ENCODE data around the gene CAST.
"Not testable (repeated sequence)": the region's sequence is repeated elsewhere in the genome, so short reads cannot be mapped to it uniquely, and the experiment has no call there.

Gene CAST

DNA sequence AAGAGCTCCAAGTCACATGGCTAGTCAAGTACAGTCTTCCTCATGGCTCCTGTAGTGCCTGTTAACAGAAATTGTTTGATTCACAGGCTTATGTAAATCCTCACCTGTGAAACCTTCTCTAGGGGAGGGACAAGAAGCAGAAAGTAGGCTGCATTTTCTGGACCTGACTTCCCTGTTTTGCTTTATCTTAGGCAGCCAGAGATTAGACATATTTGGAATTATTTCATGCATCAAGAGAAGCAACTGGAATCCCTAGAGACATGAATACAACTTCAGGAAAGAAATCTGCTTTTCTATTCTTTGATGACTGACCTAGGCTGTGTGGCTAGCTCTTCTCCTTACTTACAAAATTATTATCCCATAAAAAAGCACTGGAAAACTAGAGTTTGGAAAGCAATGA, 52.3 kb downstream of the CAST start:
- no peak for DNase-seq (ENCODE audit: low read depth)

DNA sequence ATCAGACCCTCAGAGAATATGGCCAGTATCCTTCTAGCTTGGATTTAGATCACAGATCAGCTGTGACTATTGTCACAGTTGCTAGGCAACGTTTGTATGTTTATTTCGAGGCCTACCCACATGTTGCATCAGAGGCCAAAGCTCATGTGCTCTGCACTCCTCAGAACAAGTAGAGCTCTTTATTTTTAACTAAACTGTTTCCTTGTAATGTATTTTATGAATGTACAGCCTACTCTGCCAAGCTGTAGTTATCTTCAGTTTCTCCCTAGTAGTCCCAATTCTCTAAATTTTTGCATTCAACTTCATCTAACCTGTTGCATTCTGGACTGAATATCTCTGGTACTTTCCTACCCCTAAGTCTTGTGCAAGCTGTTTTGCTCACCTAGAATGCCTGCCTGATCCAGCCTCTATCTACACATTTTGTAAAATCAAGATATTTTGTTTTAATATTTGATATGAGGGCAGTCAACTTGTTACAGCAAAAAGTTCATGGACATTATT, 52.8 kb downstream of the CAST start:
- peak; percentile 88 for DNase-seq (ENCODE audit: low read depth)

DNA sequence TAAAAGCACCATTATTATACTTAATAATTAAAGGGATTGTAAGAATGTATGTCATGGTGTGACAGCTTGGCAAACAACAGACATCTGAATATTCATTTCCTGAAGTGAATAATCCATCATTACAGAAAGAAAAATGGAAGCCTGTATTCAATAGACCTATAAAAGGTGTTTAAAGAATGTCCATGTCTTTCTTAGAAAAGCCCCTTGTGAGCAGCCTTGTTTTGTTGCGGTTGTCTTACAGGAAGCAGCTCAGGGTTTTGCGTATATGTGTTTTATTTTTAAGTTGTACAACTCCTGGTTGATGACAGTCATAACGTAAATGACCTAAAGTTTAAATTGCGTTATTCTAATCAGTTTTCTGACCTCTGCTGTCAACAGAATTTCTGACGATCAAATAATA, 53.8 kb downstream of the CAST start:
- DNase-seq (ENCODE audit: low read depth), result no peak

DNA sequence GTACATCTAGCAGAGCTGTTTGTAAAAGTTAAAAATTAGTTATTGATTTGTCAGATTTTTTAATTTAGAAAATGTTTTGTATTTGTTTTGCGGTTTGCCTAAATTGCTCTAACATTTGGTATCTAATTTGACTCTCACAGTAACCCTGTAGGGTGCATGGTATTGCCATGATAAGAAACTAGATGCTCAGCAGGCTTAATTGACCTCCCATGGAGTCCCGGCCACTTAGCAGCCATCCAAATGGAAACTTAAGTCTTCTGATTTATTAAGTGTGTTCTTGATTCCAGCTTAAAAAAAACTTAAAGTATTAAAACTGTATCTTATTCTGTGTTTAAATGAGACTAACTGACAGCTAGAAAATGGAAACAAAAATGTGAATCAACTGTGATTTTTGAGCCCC, 54.5 kb downstream of the CAST start:
- no peak for DNase-seq (ENCODE audit: low read depth)

DNA sequence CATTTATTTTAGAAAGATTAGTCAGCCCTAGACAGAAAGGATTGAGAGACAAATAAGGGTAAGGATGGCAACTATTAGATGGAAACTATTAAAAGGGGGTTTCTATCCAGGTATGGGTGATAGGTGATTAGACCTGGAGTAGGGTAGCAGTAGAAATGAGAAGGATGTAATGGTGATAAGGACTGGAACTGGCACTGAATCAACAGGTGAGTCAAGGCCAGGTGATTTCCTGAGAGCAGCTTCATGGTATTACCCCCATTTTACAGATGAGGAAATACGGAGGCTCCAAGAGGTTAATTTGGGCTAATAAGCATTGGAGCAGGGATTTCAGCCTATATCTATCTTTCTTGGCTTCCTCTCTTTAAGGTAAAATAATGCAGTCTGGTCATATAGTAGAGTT, 55.7 kb downstream of the CAST start:
- DNase-seq (ENCODE audit: low read depth), result no peak

DNA sequence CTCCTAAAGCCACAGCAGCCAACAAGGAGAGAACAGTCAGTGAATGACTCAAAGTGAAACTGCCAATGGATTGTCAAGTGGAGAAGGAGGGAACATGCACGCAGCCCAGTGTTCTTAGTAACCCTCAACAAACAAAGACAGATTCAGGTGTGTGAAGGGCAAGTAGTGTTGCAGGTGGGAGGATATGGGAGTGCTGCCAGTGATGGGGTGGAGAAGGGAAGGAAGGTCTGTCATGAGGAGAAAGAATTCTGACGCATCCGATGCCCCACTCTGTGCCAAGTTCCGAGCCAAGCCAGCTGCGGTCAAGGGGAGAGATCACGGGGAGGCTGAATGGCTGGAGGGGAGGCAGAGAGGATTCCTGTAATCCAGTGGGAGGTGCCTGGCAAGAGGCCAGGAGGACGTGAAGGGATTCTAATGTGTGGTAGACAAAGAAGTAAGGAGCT, 56.5 kb downstream of the CAST start:
- no peak for DNase-seq (ENCODE audit: low read depth)

DNA sequence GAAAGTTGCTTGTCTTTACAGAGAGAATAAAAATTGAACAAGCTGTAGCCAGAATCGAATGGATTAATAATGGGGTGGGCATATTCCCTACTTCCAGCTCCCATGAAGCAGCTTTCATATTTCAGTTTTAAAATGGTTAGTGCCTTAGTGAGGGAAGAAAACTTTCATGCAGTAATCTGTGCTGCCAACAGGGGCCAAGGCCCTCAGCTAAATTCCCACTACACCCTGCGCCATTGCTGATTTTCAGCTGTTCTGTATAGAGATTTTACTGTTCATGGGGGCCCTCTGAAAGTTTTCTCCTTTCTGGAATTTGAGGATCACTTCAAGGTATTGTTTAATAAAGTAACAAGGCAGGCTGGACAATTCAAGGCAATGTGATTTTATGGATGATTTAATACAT, 58.2 kb downstream of the CAST start:
- DNase-seq (ENCODE audit: low read depth), result no peak

DNA sequence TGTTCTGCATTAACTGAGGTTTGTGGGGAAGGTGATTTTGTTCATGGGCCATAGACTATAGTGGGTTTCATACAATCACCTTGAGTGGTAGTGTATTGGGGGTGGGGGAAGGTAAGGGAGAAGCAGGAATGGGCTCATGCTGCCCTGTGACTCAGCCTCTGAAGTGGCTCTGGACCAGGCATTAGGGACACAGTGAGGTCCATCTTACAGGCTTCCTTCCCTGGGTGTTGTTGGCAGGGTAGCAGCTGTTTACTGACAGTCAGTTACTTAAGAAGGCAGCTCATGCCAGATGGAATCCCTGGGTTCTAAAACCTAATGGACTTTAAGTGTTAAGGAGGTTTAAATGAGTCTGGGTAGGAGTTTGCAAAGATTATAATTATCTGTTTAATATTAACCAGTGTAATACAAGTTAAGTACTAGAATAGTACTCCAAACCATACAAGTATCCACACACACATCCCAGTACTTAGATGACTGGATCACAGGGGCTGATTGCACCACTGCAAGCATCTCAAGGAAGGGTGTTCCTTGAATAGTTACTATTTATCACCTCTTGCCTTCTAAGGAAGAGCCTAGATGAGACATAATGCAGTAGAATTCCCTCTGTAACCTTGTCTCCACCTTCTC, 59.3 kb downstream of the CAST start:
- DNase-seq (ENCODE audit: low read depth), result peak; percentile 43

DNA sequence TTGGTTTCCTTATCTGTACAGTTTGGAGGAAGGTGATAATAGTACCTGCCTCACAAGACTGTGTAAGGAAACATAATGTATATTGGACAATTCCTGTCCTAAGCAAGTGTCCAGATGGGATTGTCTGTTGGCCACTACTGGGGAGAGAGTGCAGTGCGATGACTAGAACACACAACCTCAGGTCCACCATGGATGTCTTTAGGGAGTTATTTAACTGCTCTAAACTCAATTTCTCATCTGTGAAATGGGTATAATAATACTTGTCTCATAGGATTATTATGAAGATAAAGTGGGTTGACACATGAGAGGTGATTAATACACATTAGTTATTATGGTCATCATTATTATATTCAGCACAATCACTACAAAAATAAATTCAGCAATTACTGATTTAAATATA, 63.1 kb downstream of the CAST start:
- no peak for DNase-seq (ENCODE audit: low read depth)

DNA sequence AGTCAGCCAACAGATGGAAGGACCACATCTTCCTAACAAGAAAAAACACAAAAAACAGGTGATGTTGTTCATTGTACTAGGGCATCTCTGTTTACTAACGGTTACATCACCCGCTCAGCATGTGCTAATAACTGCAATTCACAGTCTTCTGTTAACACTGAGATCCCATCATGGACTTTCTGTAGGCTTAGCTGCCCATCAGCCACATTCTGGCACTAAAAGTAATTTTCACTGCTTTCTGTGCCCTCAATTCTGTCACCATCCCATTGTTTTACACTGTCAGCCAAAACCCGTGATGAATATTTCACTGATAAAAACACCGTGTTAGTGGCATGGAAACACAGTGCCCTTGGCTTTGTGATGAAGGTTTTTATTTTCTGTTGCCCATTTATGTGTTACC, 64.6 kb downstream of the CAST start:
- no peak for DNase-seq (ENCODE audit: low read depth)

DNA sequence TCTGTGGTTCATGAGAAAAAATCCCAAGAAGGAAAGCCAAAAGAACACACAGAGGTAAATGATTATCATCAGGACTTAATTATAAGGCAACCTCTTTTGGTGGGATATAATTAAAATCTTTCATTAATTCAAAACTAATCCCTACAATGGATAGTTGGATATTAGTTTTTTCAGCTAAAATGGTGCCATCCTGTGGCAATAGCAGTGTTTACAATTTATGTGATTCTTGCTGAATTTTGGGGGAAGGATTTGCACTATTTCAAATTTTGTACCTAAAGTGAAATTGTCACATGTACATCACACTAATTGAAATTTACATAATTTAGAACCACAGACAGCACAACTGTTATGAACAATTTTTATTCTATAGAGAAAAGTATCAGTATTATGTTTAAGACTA, 67.0 kb downstream of the CAST start:
- no peak for DNase-seq (ENCODE audit: low read depth)

DNA sequence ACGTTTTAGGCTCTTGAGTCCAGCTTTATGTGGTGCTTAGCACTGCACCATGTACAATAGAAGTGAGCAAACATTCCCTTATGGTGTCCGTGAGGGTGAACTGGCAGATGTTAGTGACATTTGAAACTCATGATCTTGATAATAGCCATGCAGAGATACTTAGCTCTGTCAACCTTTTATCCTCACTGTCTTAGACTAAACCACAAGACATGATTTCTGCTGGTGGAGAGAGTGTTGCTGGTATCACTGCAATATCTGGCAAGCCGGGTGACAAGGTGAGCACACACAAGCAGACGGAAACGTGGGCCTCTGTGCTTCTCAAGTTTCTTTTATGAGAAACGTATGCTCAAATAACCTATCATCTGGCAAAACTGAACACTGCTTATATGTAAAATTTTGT, 68.4 kb downstream of the CAST start:
- no peak for DNase-seq (ENCODE audit: low read depth)

DNA sequence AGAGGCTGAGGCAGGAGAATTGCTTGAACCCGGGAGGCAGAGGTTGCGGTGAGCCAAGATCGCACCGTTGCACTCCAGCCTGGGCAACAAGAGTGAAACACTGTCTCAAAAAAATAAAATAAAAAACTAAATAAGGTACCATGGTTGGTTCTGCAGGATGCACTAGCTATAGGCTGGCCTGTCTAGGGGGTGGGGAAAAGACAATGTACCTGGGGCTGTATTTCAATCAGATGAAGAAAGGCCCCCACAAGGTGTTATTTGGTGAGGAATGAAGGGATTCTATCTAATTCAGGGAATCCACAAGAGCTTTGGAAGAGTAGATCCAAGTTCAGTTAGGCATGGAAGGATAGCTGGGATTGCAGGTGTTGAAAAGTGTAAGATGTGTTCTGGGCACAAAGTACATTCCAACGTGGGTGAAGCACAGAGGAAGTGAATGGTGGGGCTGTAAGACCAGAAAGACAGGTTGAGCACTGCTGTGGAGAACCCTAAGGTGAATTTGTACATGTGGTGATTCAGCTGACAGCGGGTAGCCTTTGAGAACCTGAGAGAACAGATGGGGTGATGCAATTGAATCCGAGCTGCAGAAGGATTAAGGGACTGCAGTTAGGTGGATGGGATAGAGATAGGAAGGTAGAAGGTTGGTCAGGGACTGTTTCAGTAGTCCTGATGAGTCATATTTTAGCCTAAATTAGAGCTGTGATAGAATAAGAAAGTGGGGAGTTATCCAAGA, 71.8 kb downstream of the CAST start:
- peak; percentile 60 for DNase-seq (ENCODE audit: low read depth)

DNA sequence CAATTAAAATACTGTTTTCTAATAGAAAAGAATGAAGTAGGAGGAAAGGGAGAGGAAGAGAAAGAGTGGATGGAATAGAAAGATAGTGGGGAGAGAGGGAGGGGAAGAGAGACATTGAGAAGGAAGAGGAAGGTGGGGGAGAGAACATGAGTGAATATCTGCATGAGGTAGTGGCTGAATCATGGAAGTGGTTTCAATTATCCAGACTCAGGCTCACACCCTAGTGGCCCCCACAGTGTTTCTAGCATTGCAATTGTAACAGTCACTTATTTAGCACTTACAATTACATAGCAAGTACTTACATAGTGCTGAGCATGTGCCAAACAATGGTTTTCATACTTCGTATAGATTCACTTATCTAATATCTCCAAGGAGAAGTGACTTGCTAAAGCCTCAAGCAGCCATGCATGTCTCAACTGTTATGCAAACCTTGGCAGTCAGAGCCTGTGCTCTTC, 72.7 kb downstream of the CAST start:
- peak; percentile 69 for DNase-seq (ENCODE audit: low read depth)

DNA sequence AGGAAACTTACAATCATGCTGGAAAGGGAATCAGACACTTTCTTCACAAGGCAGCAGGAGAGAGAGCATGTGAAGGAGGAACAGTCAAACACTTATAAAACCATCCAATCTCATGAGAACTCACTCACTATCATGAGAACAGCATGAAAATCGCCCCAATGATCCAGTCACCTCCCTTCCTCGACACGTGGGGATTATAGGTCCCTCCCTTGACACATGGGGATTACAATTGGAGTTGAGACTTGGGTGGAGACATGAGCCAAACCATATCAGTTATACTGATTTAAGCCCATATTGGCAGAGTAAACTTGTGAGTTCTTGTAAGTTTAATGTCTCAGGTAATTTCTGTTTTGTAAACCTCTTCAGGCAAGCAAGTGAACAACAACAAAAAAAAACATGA, 74.8 kb downstream of the CAST start:
- DNase-seq (ENCODE audit: low read depth), result no peak

DNA sequence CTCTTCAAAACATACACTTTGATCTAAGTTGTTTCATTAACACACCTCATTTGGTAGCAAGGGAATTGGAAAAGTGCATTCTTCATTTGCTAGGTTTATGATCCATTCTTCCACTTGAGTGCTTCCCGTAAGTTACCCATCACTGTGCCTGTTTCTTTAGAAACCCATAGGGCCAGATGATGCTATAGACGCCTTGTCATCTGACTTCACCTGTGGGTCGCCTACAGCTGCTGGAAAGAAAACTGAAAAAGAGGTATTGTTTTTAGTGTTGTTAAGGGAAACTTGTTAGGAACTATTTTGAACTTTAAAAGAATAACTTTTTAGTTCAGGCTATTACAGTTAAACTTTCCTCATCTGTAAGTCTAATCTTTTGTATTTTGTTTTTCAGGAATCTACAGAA, 78.9 kb downstream of the CAST start:
- DNase-seq (ENCODE audit: low read depth), result no peak

DNA sequence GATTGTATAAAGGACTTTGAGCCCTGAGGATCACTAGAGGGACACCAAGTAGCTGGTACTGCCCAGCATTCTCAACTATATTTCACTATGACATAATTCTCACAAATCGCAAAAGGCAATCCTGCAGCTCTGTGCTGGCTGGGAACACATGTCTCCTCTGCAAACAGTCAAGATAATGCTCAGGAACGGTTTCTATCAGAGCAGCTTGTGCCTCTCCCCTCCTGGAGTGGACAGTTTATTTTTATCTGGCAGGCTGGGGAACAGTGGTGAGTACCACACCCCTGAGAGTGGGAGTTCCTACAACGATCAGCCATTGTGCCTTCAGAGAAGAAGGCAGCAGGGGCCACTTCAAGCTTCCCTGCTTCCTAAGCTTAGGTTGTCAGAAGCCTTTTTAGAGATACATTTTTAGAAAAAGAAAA, 79.7 kb downstream of the CAST start:
- no peak for DNase-seq (ENCODE audit: low read depth)

DNA sequence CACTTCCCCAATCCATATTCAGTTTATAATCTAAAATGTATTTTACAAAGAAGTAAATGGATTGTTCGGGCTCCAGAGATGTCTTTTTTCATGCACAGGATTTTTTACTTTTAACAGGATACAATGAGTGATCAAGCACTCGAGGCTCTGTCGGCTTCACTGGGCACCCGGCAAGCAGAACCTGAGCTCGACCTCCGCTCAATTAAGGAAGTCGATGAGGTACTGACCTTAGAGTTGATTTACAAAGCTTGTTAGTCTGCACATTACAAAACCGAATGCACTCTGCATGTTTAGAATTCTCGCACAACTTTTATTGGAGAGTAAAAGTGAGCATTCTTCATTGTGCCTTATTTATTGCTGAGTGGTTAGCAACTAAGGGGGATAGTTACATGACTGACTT, 80.4 kb downstream of the CAST start:
- no peak for DNase-seq (ENCODE audit: low read depth)

DNA sequence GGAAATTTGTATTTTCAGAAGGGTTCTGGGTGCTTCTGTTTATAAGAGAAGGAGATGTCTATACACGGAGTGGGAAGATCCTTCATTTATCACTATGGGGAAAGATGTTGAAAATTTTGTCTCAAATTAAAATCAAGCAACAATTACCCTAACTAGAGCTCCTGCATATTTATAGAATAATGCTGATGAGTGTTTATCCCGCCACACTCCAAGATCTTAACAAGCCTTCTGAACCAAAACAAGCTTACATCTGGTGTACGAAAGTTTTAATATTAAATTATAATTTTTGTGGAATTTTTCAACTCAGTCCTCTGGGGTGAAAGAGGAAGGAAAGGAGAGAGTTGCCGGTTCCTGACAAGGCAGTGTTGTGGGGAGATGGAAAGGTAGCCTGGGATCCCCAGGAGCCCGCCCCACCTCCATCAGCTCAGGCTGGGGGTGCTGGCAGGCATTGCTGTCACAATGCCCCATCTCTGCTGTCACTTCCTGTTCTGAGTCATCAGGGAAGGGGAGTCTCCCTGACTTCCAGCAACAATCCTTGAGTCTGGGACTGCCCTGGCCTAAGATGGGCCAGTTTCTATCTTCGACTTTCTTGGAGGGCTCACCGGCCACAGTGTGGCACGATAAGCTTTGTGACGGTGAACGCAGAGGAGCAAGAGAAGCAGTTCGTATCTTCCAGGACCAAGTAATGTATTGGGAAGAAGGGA, 81.0 kb downstream of the CAST start:
- peak; percentile 68 for DNase-seq (ENCODE audit: low read depth)

DNA sequence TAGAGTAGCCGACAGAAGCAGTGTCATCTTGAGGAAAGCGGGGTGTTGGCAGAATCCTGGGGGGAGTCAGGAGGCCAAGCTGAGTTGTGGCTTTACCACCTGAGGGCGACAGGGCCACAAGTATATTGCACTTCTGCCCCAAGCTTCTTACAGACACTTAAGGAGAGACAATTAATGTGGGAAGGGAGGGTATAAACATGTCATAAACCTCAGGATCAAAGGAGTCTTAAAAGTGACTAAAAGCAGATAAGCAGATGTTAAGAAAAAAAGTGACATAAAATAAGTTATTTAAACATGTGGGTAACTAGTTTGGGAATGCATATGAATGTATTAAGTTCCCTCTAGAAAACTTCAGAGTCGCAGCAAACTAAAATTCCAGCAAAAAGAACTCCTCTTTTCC, 81.6 kb downstream of the CAST start:
- DNase-seq (ENCODE audit: low read depth), result no peak

DNA sequence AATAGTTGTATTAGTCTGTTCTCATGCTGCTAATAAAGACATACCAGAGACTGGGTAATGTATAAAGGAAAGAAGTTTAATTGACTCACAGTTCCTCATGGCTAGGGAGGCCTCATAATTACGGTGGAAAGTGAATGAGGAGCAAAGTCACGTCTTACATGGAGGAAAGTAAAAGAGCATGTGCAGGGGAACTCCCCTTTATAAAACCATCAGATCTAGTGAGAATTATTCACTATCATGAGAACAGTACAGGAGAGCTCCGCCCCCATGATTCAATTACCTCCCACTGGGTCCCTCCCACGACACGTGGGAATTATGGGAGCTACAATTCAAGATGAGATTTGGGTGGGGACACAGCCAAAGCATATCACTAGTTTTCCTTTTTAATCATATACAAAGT, 82.0 kb downstream of the CAST start:
- not testable (repeated sequence) for DNase-seq (ENCODE audit: low read depth)

DNA sequence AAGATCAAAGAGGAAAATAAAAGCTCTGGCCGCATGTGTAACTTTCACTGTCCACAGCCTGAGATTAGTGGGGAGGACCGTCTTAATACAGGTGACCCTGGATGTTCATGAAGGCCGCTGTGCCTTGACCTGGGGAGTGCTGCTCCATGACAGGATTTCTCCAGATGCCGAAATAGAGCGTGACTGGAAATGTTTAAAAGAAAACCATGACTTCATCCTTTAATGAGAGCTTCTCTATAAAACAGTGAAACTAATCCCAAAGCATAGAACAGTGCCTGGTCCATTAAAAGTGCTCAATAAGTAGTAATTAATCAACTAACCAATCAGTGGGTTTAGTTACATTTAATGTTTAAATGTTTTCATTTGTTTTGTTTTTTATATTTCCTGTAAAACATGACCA, 82.8 kb downstream of the CAST start:
- DNase-seq (ENCODE audit: low read depth), result no peak

Measured in iris pigment epithelial cell (primary cell).